K562 (cell line): Measurements from ENCODE around the gene EMX2. TPM values are rescaled to one million over a fixed set of nuclear protein-coding genes. Genes with fewer than 3 reads are reported as not detected.

Experiments
- ATAC-seq: fragments of 200-7000 bp; cut with Tn5 transposase; 3 replicates; pipeline ENCODE4 v1.9.1; 2020; ENCODE audit warnings: moderate library complexity
- BruUV-seq: library from RNA; stranded (reverse); fragments of 400-500 nt; replicated peaks from 2 replicates; lab custom pipeline; 2021; lab: Mats Ljungman, UMichigan
- CTCF ChIA-PET: fragments of 300-600 bp; formaldehyde crosslinking; extraction: SDS; loops from one replicate; lab custom pipeline; 2021; ENCODE audit warnings: low intra/inter-chr PET ratio; lab: Yijun Ruan, JAX
- POLR2A ChIA-PET: fragments of 300-600, 350-650 bp; sonication (Branson Sonifier 250); formaldehyde crosslinking; extraction: SDS; loops from one replicate; lab custom pipeline; 2021; ENCODE audit warnings: antibody characterized with exemption, inconsistent platforms; lab: Yijun Ruan, JAX
- DNase-seq, 4 experiments: peaks; one replicate each; pipeline versions ENCODE4 v3.0.0 to v3.0.0-alpha.2; 2011 to 2018; ENCODE audit warnings: low spot score in 3 of 4, mixed read lengths in 3 of 4; ENCODE audit errors: extremely low read depth in 1 of 4
- FAIRE-seq: peaks from 2 replicates; lab custom pipeline; 2011; peaks lifted over from hg19 to GRCh38; lab: Jason Lieb, UNC
- H2AFZ ChIP-seq: 2 replicates; pipeline ENCODE4 v1.6.0; 2011; ENCODE audit warnings: low read depth, low read length, control low read depth, inconsistent platforms
- H3K27ac ChIP-seq: fragments of 200-600 bp; 3 replicates; pipeline ENCODE4 v1.8.0; 2011; ENCODE audit warnings: low read depth, mild to moderate bottlenecking, control low read depth, inconsistent platforms, low read length, moderate library complexity, mixed read lengths; ENCODE audit errors: extremely low read depth
- H3K27me3 ChIP-seq, 2 experiments: fragments of 300-600 bp in 1 of 2; 2 replicates in 1 of 2; 3 replicates in 1 of 2; pipeline versions ENCODE4 v1.6.0 to v1.8.0; 2011; ENCODE audit warnings: inconsistent platforms in 2 of 2, low read length in 2 of 2, mild to moderate bottlenecking in 1 of 2, mixed read lengths in 1 of 2, moderate library complexity in 1 of 2; ENCODE audit not compliant: control insufficient read depth in 2 of 2, insufficient read depth in 2 of 2
- H3K36me3 ChIP-seq: fragments of 300-600 bp; 3 replicates; pipeline ENCODE4 v1.8.0; 2011; ENCODE audit warnings: mild to moderate bottlenecking, low read length, inconsistent platforms; ENCODE audit not compliant: control insufficient read depth, insufficient read depth
- H3K4me1 ChIP-seq, 2 experiments: fragments of 200-600 bp in 1 of 2; replicated peaks in 1 of 2; 2 replicates in 1 of 2; 3 replicates in 1 of 2; pipeline versions ENCODE4 v1.5.1 to v1.8.0; 2011; ENCODE audit warnings: inconsistent platforms in 2 of 2, low read length in 2 of 2, mild to moderate bottlenecking in 1 of 2, mixed read lengths in 1 of 2, moderate library complexity in 1 of 2; ENCODE audit not compliant: control insufficient read depth in 2 of 2, insufficient read depth in 2 of 2
- H3K4me2 ChIP-seq: 2 replicates; pipeline ENCODE4 v1.6.1; 2011; ENCODE audit warnings: low read length, control low read depth, inconsistent platforms, mixed read lengths; ENCODE audit not compliant: insufficient read depth
- H3K4me3 ChIP-seq: fragments of 200-600 bp; sonication (generic), shearing (Covaris generic); 2 replicates; pipeline ENCODE4 v1.5.1; 2016; ENCODE audit warnings: control low read depth, inconsistent platforms
- H3K79me2 ChIP-seq: fragments of 200-600 bp; 3 replicates; pipeline ENCODE4 v1.8.0; 2011; ENCODE audit warnings: low read length, inconsistent platforms; ENCODE audit not compliant: control insufficient read depth, insufficient read depth
- H3K9ac ChIP-seq, 2 experiments: 2 replicates each; pipeline versions ENCODE4 v1.6.0 to v1.6.1; 2011; ENCODE audit warnings: low read depth in 2 of 2, low read length in 2 of 2, control low read depth in 1 of 2, inconsistent platforms in 1 of 2, mild to moderate bottlenecking in 1 of 2, mixed read lengths in 1 of 2; ENCODE audit not compliant: insufficient read depth in 1 of 2
- H3K9me1 ChIP-seq: one replicate; pipeline ENCODE4 v1.6.0; 2011; ENCODE audit warnings: inconsistent platforms, mild to moderate bottlenecking, low read length, moderate library complexity; ENCODE audit not compliant: control insufficient read depth, insufficient read depth
- H3K9me3 ChIP-seq: replicated peaks from 2 replicates; pipeline ENCODE4 v1.5.1; 2011; ENCODE audit warnings: low read depth, low read length, inconsistent platforms; ENCODE audit not compliant: control insufficient read depth, insufficient read depth
- H4K20me1 ChIP-seq: replicated peaks from 2 replicates; pipeline ENCODE4 v1.6.1; 2011; ENCODE audit warnings: low read length, inconsistent platforms, mixed read lengths; ENCODE audit not compliant: control insufficient read depth, insufficient read depth
- ATF2 ChIP-seq: sonication (generic); formaldehyde crosslinking; IDR thresholded peaks from 2 replicates; pipeline ENCODE4 v1.8.1; 2022; ENCODE audit warnings: missing genetic modification reagents
- BHLHE40 ChIP-seq: IDR thresholded peaks from 2 replicates; pipeline ENCODE4 v1.6.1; 2011; ENCODE audit warnings: low read length, improper control_type of control experiment
- BMI1 ChIP-seq: fragments of 150-350 bp; IDR thresholded peaks from 2 replicates; pipeline ENCODE4 v1.6.1; 2014; ENCODE audit warnings: low read length
- CSDE1 ChIP-seq, 2 experiments: fragments of 450-650 bp; IDR thresholded peaks; 2 replicates each; pipeline ENCODE4 v1.6.1; 2016; ENCODE audit warnings: mild to moderate bottlenecking in 1 of 2
- DPF2 ChIP-seq: fragments of 450-650 bp; IDR thresholded peaks from 2 replicates; pipeline ENCODE4 v1.6.1; 2016
- GATA2 ChIP-seq: sonication (generic); formaldehyde crosslinking; IDR thresholded peaks from 2 replicates; pipeline ENCODE4 v1.4.0; 2020; ENCODE audit warnings: mild to moderate bottlenecking, missing genetic modification reagents
- KAT2B ChIP-seq: IDR thresholded peaks from one replicate; pipeline ENCODE4 v1.6.1; 2012; ENCODE audit warnings: low read depth, mild to moderate bottlenecking, control low read depth, inconsistent platforms, low read length, moderate library complexity
- KDM1A ChIP-seq, 2 experiments: fragments of 450-650 bp; IDR thresholded peaks; 2 replicates each; pipeline ENCODE4 v1.6.1; 2016; ENCODE audit warnings: mild to moderate bottlenecking in 2 of 2
- MBD2 ChIP-seq: sonication (generic); IDR thresholded peaks from 2 replicates; pipeline ENCODE4 v1.6.1; 2016; ENCODE audit warnings: low read depth, borderline replicate concordance
- MYBL2 ChIP-seq, 2 experiments: fragments of 450-650 bp in 1 of 2; sonication (generic) in 1 of 2; formaldehyde crosslinking in 1 of 2; IDR thresholded peaks; 2 replicates each; pipeline versions ENCODE4 v1.6.1 to v1.8.1; 2017 to 2022; ENCODE audit warnings: borderline replicate concordance in 1 of 2, inconsistent platforms in 1 of 2, low read depth in 1 of 2, mild to moderate bottlenecking in 1 of 2, missing genetic modification reagents in 1 of 2, moderate library complexity in 1 of 2
- NEUROD1 ChIP-seq: fragments of 150-350 bp; IDR thresholded peaks from 2 replicates; pipeline ENCODE4 v1.6.1; 2014; ENCODE audit warnings: borderline replicate concordance, low read length, low read depth; ENCODE audit not compliant: partially characterized antibody
- SIRT6 ChIP-seq: IDR thresholded peaks from one replicate; pipeline ENCODE4 v1.6.1; 2012; ENCODE audit warnings: low read depth, mild to moderate bottlenecking, control low read depth, inconsistent platforms, low read length, moderate library complexity
- THRAP3 ChIP-seq: fragments of 450-650 bp; IDR thresholded peaks from 2 replicates; pipeline ENCODE4 v1.6.1; 2016; ENCODE audit warnings: mild to moderate bottlenecking, inconsistent platforms, borderline replicate concordance
- TSC22D4 ChIP-seq: fragments of 450-650 bp; IDR thresholded peaks from 2 replicates; pipeline ENCODE4 v1.6.1; 2016; ENCODE audit warnings: missing genetic modification characterization, missing biosample characterization, control low read depth
- ZBTB17 ChIP-seq: fragments of 450-650 bp; formaldehyde crosslinking; IDR thresholded peaks from 2 replicates; pipeline ENCODE4 v1.4.0; 2020; ENCODE audit warnings: mild to moderate bottlenecking
- ZNF347 ChIP-seq: fragments of 450-650 bp; formaldehyde crosslinking; IDR thresholded peaks from 2 replicates; pipeline ENCODE4 v1.4.0; 2020; ENCODE audit warnings: low read depth, mild to moderate bottlenecking, moderate library complexity
- ZNF518B ChIP-seq: fragments of 250-450 bp; sonication (Bioruptor Pico); IDR thresholded peaks from 2 replicates; pipeline ENCODE4 v1.5.0; 2021; ENCODE audit warnings: mild to moderate bottlenecking, moderate library complexity
- WGBS: fragments of 100-300 bp; shearing (Covaris generic); methylation state at CpG from one replicate; pipeline ENCODE4 v1.1.6; 2016; ENCODE audit warnings: low coverage, mixed read lengths; ENCODE audit not compliant: insufficient coverage; ENCODE audit errors: missing lambda C conversion rate; 5-methylcytosine and 5-hydroxymethylcytosine counted together
- in situ Hi-C: fragments of 300-500 bp; cut with MboI; formaldehyde crosslinking; loops from 4 replicates; pipeline ENCODE4 v1.15.0; 2018; ENCODE audit warnings: inconsistent platforms, mixed read lengths
- intact Hi-C: fragments of 100-400 bp; cut with micrococcal nuclease; formaldehyde crosslinking; loops from 2 replicates; pipeline ENCODE4 v1.14.2; 2022
- polyA plus RNA-seq, 8 experiments: library from polyadenylated mRNA; depleted of rRNA in 4 of 8; stranded (reverse) in 5 of 8; unstranded in 3 of 8; fragments of >200 nt; fragmentation: Nextera tagmentation in 2 of 8; fragmentation: Illumina TruSeq in 1 of 8; extraction: Ambion mirVana in 2 of 8; extraction: Trizol in 1 of 8; gene quantifications; 2 replicates each; pipeline versions ENCODE4 v1.2.1 to v1.2.3, GENCODE V29; 2011 to 2014; ENCODE audit warnings: inconsistent platforms in 1 of 8, missing spikeins in 1 of 8
- total RNA-seq, 7 experiments: library from RNA; depleted of rRNA in 6 of 7; stranded (reverse); fragments of >200 nt in 6 of 7; fragmentation: Illumina TruSeq in 2 of 7; extraction: Trizol in 2 of 7; gene quantifications; 2 replicates each; pipeline versions ENCODE4 v1.2.1 to v1.2.3, GENCODE V29; 2011 to 2021; ENCODE audit warnings: low replicate concordance in 1 of 7
- TF ChIP-seq, protein P1 (sequence below): fragments of 450-650 bp; IDR thresholded peaks from 2 replicates; pipeline ENCODE4 v1.6.1; 2017; ENCODE audit warnings: mild to moderate bottlenecking, moderate library complexity

EMX2 gene
- total and polyA plus RNA-seq, 9 of the 15 experiments (the other 6 are each of a cell fraction or from before 2014, with no cell fraction given) = not detected

DNA sequence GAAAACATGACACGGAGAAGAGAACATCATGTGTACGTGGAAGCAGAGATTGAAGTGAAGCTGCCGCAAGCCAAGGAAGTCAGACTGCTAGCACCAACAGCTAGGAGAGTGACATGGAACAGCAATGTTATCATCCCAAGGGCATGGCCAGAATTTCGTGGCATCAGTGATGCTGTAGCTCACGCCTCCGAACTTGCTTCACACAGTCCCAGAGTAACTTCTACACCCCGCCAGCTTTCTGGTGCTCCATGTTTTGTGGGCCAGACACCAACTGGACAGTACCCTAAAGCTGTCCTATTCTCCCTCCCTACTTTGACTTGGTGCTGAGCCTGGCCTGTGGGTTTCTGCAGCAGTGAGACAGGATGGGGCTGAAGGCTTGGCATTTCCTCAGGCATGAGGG lies 33.0 kb upstream of the EMX2 start:
- H3K4me1 ChIP-seq = no peaks in the 10 kb centered on the region
- POLR2A ChIA-PET = no interaction called here
- in situ Hi-C loops = no loop called here
- no peak overlapping the region for H3K4me3 ChIP-seq
- H3K9me3 ChIP-seq = no peaks in the 10 kb centered on the region
- H3K9me1 ChIP-seq = no peaks in the 10 kb centered on the region
- BruUV-seq = no TSS peak
- no peak overlapping the region for H3K4me2 ChIP-seq
- H2AFZ ChIP-seq = no peak overlapping the region
- no peak for TF ChIP-seq TSC22D4 (tag)
- no peak for TF ChIP-seq KAT2B
- TF ChIP-seq CSDE1 (IDR thresholded peaks at IDR 0.05) = no peak
- no peak for TF ChIP-seq ZNF347
- no peak for TF ChIP-seq SIRT6
- no peak for TF ChIP-seq MBD2
- TF ChIP-seq THRAP3 = no peak
- no peak for TF ChIP-seq DPF2
- TF ChIP-seq BMI1 = no peak
- TF ChIP-seq GATA2 (CRISPR knock-in tag) = no peak
- TF ChIP-seq MYBL2 (IDR thresholded peaks at IDR 0.05; ENCODE audit: low read depth) = no peak
- TF ChIP-seq MYBL2 (CRISPR knock-in tag; IDR thresholded peaks at IDR 0.05; ENCODE audit: borderline replicate concordance) = no peak
- TF ChIP-seq, protein P1, sequence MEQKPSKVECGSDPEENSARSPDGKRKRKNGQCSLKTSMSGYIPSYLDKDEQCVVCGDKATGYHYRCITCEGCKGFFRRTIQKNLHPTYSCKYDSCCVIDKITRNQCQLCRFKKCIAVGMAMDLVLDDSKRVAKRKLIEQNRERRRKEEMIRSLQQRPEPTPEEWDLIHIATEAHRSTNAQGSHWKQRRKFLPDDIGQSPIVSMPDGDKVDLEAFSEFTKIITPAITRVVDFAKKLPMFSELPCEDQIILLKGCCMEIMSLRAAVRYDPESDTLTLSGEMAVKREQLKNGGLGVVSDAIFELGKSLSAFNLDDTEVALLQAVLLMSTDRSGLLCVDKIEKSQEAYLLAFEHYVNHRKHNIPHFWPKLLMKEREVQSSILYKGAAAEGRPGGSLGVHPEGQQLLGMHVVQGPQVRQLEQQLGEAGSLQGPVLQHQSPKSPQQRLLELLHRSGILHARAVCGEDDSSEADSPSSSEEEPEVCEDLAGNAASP = no peak
- no peak for TF ChIP-seq KDM1A (IDR thresholded peaks at IDR 0.05)
- TF ChIP-seq ATF2 (CRISPR knock-in tag) = no peak
- no peak for TF ChIP-seq BHLHE40
- no peak for TF ChIP-seq ZNF518B (CRISPR knock-in tag)
- TF ChIP-seq NEUROD1 = no peak
- no peak for TF ChIP-seq ZBTB17
- TF ChIP-seq, all 486 proteins: peak for 0
- Histone ChIP-seq H3K27me3 (peaks cover 2 to 38% of the 10 kb centered on the region in 2 experiments; a peak in 4 of 5 replicates), H4K20me1 (no peaks in the 10 kb centered on the region), H3K9ac (no peak overlapping the region), H3K79me2 (no peaks in the 10 kb centered on the region), H3K36me3 (no peaks in the 10 kb centered on the region), H3K27ac (no peak overlapping the region)
- CTCF ChIA-PET = no interaction called here
- FAIRE-seq = no peak
- ATAC-seq = no peak
- no peak for DNase-seq
- 6% methylated on average over 7 of the region's 7 CpGs for WGBS
- intact Hi-C loops = no loop called here
